HEK293 (cell line): ENCODE measurements around the gene RFLNA.

Experiments
- CTCF ChIA-PET: fragments of 350-600 bp; formaldehyde crosslinking; extraction: SDS; loops from one replicate; lab custom pipeline; 2021; ENCODE audit warnings: antibody characterized with exemption; lab: Yijun Ruan, JAX
- POLR2A ChIA-PET: fragments of 300-600 bp; formaldehyde crosslinking; extraction: SDS; loops from one replicate; lab custom pipeline; 2020; ENCODE audit warnings: antibody characterized with exemption, inconsistent platforms; lab: Yijun Ruan, JAX
- H3K27ac ChIP-seq: fragments of 200-500 bp; sonication (Bioruptor generic); 2 replicates; pipeline ENCODE4 v1.5.1; 2014; ENCODE audit warnings: low read depth, low read length, control low read depth, inconsistent platforms; ENCODE audit errors: extremely low read depth
- H3K36me3 ChIP-seq, 2 experiments: fragments of 200-500 bp in 1 of 2; sonication (Bioruptor generic) in 1 of 2; 1 replicate in 1 of 2; 2 replicates in 1 of 2; pipeline ENCODE4 v1.5.1; 2014 to 2017; ENCODE audit warnings: inconsistent platforms in 2 of 2, low read length in 2 of 2; ENCODE audit not compliant: control insufficient read depth in 2 of 2, insufficient read depth in 1 of 2
- H3K4me1 ChIP-seq: fragments of 200-500 bp; sonication (Bioruptor generic); 2 replicates; pipeline ENCODE4 v1.5.1; 2014; ENCODE audit warnings: mild to moderate bottlenecking, low read length, inconsistent platforms; ENCODE audit not compliant: control insufficient read depth, insufficient read depth
- H3K4me3 ChIP-seq: 2 replicates; pipeline ENCODE4 v1.5.1; 2011; ENCODE audit warnings: low read depth, mild to moderate bottlenecking, control low read depth, low read length, moderate library complexity
- H3K9me3 ChIP-seq: fragments of 200-500 bp; sonication (Bioruptor generic); 2 replicates; pipeline ENCODE4 v1.5.1; 2014; ENCODE audit warnings: low read depth, low read length, inconsistent platforms; ENCODE audit not compliant: control insufficient read depth, insufficient read depth
- GLI4 ChIP-seq: fragments of 450-650 bp; formaldehyde crosslinking; IDR thresholded peaks from 2 replicates; pipeline ENCODE4 v1.5.1; 2016; ENCODE audit warnings: missing biosample characterization, missing genetic modification characterization
- HOXA7 ChIP-seq: sonication (generic); formaldehyde crosslinking; IDR thresholded peaks from 2 replicates; pipeline ENCODE4 v1.8.1; 2022; ENCODE audit warnings: missing genetic modification reagents, borderline replicate concordance
- KLF16 ChIP-seq: fragments of 450-650 bp; formaldehyde crosslinking; IDR thresholded peaks from 2 replicates; pipeline ENCODE4 v1.5.1; 2017; ENCODE audit warnings: missing biosample characterization, missing genetic modification characterization
- ZNF10 ChIP-seq: fragments of 450-650 bp; formaldehyde crosslinking; IDR thresholded peaks from 2 replicates; pipeline ENCODE4 v1.5.1; 2017; ENCODE audit warnings: missing biosample characterization, missing genetic modification characterization
- ZNF112 ChIP-seq: fragments of 450-650 bp; formaldehyde crosslinking; IDR thresholded peaks from 2 replicates; pipeline ENCODE4 v1.5.0; 2017; ENCODE audit warnings: missing biosample characterization, missing genetic modification characterization
- ZNF121 ChIP-seq: fragments of 450-650 bp; formaldehyde crosslinking; IDR thresholded peaks from 2 replicates; pipeline ENCODE4 v1.5.1; 2016; ENCODE audit warnings: missing biosample characterization, missing genetic modification characterization
- ZNF16 ChIP-seq: fragments of 450-650 bp; formaldehyde crosslinking; IDR thresholded peaks from 2 replicates; pipeline ENCODE4 v1.5.1; 2016; ENCODE audit warnings: low read depth, missing biosample characterization, missing genetic modification characterization
- ZNF19 ChIP-seq: fragments of 450-650 bp; formaldehyde crosslinking; IDR thresholded peaks from 2 replicates; pipeline ENCODE4; 2016; ENCODE audit warnings: missing biosample characterization, missing genetic modification characterization, low read depth
- ZNF214 ChIP-seq: fragments of 450-650 bp; formaldehyde crosslinking; IDR thresholded peaks from 2 replicates; pipeline ENCODE4 v1.5.1; 2017; ENCODE audit warnings: missing biosample characterization, mild to moderate bottlenecking, missing genetic modification characterization, borderline replicate concordance
- ZNF24 ChIP-seq: fragments of 450-650 bp; formaldehyde crosslinking; IDR thresholded peaks from 2 replicates; pipeline ENCODE4 v1.5.1; 2016; ENCODE audit warnings: missing biosample characterization, missing genetic modification characterization
- ZNF416 ChIP-seq: fragments of 450-650 bp; formaldehyde crosslinking; IDR thresholded peaks from 2 replicates; pipeline ENCODE4 v1.5.1; 2016; ENCODE audit warnings: missing biosample characterization, missing genetic modification characterization
- ZNF423 ChIP-seq: fragments of 450-650 bp; formaldehyde crosslinking; IDR thresholded peaks from 2 replicates; pipeline ENCODE4 v1.5.1; 2016; ENCODE audit warnings: missing biosample characterization, missing genetic modification characterization
- ZNF514 ChIP-seq: fragments of 450-650 bp; formaldehyde crosslinking; IDR thresholded peaks from 2 replicates; pipeline ENCODE4 v1.5.1; 2016; ENCODE audit warnings: missing biosample characterization, missing genetic modification characterization
- ZNF623 ChIP-seq: fragments of 450-650 bp; formaldehyde crosslinking; IDR thresholded peaks from 2 replicates; pipeline ENCODE4 v1.5.1; 2016; ENCODE audit warnings: missing biosample characterization, missing genetic modification characterization
- ZNF664 ChIP-seq: fragments of 450-650 bp; formaldehyde crosslinking; IDR thresholded peaks from 2 replicates; pipeline ENCODE4 v1.5.1; 2016; ENCODE audit warnings: missing biosample characterization, missing genetic modification characterization
- ZNF776 ChIP-seq: fragments of 450-650 bp; formaldehyde crosslinking; IDR thresholded peaks from 2 replicates; pipeline ENCODE4 v1.5.0; 2017; ENCODE audit warnings: missing biosample characterization, missing genetic modification characterization, borderline replicate concordance
- ZNF785 ChIP-seq: fragments of 450-650 bp; formaldehyde crosslinking; IDR thresholded peaks from 2 replicates; pipeline ENCODE4 v1.5.1; 2016; ENCODE audit warnings: missing biosample characterization, missing genetic modification characterization
- TF ChIP-seq, protein P1 (sequence below): fragments of 450-650 bp; formaldehyde crosslinking; IDR thresholded peaks from 2 replicates; pipeline ENCODE4 v1.5.1; 2016; ENCODE audit warnings: missing biosample characterization, missing genetic modification characterization

Gene RFLNA

DNA sequence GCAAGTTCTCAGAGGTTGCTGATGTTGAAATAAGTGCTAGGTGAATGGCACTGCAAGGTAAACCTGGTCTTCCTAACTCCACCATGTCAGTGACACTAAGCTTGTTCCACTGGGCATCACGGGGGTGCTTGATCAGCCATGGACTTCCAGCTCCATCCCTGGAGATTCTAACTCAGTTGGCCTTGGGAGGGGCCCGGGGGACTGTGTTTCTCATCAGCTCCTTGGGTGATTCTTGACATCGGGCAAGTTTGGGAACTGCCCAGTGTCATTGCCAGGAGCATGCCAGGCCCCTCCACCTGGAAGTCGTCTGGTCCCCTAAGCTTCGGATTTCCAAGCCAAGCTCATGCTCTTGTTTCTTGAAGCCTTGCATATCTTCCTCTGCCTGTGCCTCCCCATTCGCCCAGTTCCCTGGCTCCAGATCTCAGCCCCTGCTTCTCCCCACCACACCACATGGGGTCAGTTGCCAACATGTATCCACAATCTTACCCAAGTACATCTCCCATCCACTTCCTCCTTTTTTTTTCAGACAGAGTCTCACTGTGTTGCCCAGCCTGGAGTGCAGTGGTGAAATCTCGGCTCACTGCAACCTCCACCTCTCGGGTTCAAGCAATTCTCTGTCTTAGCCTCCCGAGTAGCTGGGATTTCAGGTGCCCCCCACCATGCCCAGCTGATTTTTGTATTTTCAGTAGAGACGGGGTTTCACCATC, 30.7 kb upstream of the RFLNA start:
- Histone ChIP-seq H3K4me1 (no peaks in the 10 kb centered on the region), H3K27ac (no peak overlapping the region), H3K9me3 (no peaks in the 10 kb centered on the region), H3K36me3 (no peaks in the 10 kb centered on the region), H3K4me3 (no peak overlapping the region)
- TF ChIP-seq, protein P1, sequence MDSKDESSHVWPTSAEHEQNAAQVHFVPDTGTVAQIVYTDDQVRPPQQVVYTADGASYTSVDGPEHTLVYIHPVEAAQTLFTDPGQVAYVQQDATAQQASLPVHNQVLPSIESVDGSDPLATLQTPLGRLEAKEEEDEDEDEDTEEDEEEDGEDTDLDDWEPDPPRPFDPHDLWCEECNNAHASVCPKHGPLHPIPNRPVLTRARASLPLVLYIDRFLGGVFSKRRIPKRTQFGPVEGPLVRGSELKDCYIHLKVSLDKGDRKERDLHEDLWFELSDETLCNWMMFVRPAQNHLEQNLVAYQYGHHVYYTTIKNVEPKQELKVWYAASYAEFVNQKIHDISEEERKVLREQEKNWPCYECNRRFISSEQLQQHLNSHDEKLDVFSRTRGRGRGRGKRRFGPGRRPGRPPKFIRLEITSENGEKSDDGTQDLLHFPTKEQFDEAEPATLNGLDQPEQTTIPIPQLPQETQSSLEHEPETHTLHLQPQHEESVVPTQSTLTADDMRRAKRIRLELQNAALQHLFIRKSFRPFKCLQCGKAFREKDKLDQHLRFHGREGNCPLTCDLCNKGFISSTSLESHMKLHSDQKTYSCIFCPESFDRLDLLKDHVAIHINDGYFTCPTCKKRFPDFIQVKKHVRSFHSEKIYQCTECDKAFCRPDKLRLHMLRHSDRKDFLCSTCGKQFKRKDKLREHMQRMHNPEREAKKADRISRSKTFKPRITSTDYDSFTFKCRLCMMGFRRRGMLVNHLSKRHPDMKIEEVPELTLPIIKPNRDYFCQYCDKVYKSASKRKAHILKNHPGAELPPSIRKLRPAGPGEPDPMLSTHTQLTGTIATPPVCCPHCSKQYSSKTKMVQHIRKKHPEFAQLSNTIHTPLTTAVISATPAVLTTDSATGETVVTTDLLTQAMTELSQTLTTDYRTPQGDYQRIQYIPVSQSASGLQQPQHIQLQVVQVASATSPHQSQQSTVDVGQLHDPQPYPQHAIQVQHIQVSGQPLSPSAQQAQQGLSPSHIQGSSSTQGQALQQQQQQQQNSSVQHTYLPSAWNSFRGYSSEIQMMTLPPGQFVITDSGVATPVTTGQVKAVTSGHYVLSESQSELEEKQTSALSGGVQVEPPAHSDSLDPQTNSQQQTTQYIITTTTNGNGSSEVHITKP (tag by site-specific recombination), result peak; percentile 68
- no peak for TF ChIP-seq ZNF19 (tag by site-specific recombination)
- TF ChIP-seq ZNF121 (tag by site-specific recombination), result 0 out of 2 replicates have a peak, but pooled peaks have one; percentile 11
- ChIA-PET POLR2A (no interaction called here), CTCF (interaction anchor here (0.6 to 0.9 kb wide), 3 partner anchors 9 to 780 kb away, joined by 3 read pairs; no protein-coding TSS in a partner anchor)

DNA sequence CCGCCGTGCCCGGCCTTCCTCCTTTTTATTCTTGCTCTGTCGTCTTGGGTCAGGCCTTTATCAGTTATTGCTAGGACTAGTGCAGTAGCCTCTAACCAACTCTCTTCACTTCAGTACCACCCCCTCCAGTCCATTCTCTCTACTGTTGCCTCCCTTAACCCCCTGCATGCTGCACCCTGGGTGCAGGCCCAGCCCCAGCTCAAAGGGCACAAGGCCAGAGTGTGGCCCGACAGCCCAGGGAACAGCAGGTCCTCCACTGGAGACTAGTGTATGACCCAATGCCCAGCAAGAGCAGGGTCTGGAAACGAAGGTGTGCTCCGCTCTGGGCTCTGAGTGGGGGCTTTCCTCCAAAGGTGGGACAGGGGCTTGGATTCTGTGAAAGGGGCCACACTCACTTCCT, 30.0 kb upstream of the RFLNA start:
- H3K27ac ChIP-seq, result no peak overlapping the region
- CTCF ChIA-PET, result interaction anchor here (0.6 to 0.9 kb wide), 3 partner anchors 8 to 234 kb away, joined by 3 read pairs; no protein-coding TSS in a partner anchor

DNA sequence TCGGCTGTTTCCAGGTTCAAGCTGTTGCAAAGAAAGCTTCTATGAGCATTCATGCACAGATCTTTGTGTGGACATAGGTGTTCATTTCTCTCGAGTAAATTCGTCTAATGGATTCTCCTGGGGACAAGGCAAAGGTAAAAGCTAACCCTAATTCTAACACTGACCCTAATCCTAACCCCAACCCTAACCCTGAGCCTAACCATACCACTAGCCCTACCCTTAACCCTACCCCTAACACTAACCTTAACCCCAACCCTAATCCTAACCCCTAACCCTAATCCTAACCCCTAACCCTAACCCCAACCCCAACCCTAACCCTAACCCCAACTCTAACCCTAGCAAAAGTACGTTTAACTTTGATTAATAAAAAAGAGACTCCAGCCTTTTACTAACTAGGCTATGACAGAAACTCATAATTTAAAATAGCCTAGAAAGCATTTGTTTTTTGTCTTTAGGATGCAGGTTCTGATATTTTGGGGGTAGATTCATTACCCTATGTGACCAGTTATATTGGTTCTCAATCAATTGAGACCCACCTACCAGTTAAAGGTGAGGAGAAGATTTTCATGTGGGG, 27.6 kb upstream of the RFLNA start:
- POLR2A ChIA-PET, result no interaction called here
- H3K4me1 ChIP-seq, result no peaks in the 10 kb centered on the region
- no peaks in the 10 kb centered on the region for H3K9me3 ChIP-seq
- CTCF ChIA-PET, result no interaction called here
- no peak overlapping the region for H3K27ac ChIP-seq
- H3K36me3 ChIP-seq, result no peaks in the 10 kb centered on the region
- no peak for TF ChIP-seq ZNF16 (tag by site-specific recombination)
- TF ChIP-seq ZNF24 (tag by site-specific recombination), result no peak
- no peak for TF ChIP-seq ZNF785 (tag by site-specific recombination)
- no peak for TF ChIP-seq ZNF664 (tag by site-specific recombination)
- TF ChIP-seq ZNF416 (tag by site-specific recombination), result no peak
- no peak overlapping the region for H3K4me3 ChIP-seq

More for the DNA sequence above, 30.0 kb upstream of the RFLNA start:
- H3K36me3 ChIP-seq, result no peaks in the 10 kb centered on the region
- H3K4me1 ChIP-seq, result no peaks in the 10 kb centered on the region
- POLR2A ChIA-PET, result no interaction called here
- no peaks in the 10 kb centered on the region for H3K9me3 ChIP-seq
- H3K4me3 ChIP-seq, result no peak overlapping the region
- TF ChIP-seq HOXA7 (CRISPR knock-in tag) (no peak), ZNF514 (no peak), ZNF10 (tag by site-specific recombination) (no peak), GLI4 (tag by site-specific recombination) (no peak), ZNF423 (no peak)

DNA sequence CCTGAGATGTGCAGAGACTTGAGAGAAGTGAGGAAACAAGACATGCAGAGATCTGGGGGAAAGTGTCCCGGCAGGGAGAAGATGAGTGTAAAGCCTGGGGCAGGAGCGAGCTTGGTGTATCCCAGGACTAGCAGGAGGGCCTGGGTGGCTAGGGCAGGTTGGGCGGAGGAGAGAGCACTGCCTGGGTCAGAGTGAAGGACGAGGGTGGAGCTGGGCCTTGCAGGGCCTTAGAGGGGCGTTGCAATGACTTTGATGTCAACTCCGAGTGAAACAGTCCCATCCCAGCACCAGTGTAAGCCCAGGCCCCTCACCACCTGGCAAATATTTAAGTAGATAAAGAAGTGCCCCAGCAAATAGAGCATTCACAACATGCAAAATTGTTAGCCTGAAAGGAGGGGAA, 24.2 kb upstream of the RFLNA start:
- H3K4me3 ChIP-seq, result no peak overlapping the region
- no peaks in the 10 kb centered on the region for H3K9me3 ChIP-seq
- TF ChIP-seq ZNF623 (tag by site-specific recombination) (no peak), ZNF214 (no peak), ZNF514 (no peak), ZNF776 (no peak), KLF16 (tag by site-specific recombination) (no peak), ZNF112 (tag by site-specific recombination) (no peak)
- no peak overlapping the region for H3K27ac ChIP-seq
- H3K36me3 ChIP-seq, result no peaks in the 10 kb centered on the region
- H3K4me1 ChIP-seq, result no peaks in the 10 kb centered on the region
- ChIA-PET CTCF (no interaction called here), POLR2A (no interaction called here)
